NCI-H748 (cell line): ENCODE measurements around the gene IL1A.

ENCODE experiments used
- DNase-seq: peaks from one replicate; lab custom pipeline; 2025; ENCODE audit not compliant: unreplicated experiment; lab: John Stamatoyannopoulos, UW

IL1A gene

GRCh38 chr2:112728029-112728362 lies 56.3 kb downstream of the IL1A start:
- no peak for DNase-seq

GRCh38 chr2:112727276-112728028 lies 56.8 kb downstream of the IL1A start:
- DNase-seq, result no peak

- DNase-seq, result peak; percentile 79
These were observed 57.7 kb downstream of the IL1A start for GRCh38 chr2:112726487-112727190.

GRCh38 chr2:112725545-112726457 lies 58.5 kb downstream of the IL1A start:
- no peak for DNase-seq

DNA sequence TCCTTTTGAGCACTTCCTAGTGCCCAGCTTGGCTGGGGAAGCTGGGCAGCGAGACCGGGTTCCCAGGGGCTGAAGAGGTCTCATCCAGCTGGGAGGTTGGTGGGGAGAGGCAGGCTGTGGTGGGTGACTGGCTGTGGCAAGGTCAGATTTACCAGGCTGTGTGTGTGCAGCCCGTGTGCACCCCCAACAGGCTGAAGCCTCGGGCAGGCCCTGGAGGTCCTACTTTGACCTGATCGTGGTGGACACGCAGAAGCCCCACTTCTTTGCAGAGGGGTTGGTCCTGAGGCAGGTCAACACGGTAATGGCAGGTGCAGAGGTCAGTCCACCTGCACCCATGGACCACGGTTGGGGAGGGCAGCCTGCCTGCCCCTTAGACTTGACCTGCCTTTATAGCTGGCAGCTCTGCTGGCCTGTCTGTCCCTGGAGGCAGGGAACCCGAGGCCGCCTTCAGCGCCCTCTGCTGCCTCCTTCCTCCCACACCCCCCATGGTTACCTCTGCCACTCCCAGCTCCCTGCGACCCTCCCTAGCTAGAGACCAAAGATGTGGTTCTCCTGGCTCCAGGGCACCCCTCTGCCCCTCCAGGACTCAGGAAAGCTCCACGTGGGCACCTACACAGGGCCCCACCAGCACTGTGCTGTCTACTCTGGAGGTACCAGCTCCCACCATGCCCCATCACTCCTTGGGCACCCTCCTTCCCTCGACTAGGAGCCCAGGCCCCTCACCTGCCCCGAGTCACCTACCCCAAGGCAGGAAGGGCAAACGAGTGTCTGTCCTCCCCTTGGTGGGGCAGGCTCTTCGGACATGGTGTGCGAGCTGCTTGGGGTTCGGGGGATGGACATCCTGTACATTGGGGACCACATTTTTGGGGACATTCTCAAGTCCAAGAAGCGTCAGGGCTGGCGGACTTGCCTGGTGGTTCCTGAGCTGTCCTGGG lies 59.4 kb downstream of the IL1A start:
- DNase-seq, result no peak

DNA sequence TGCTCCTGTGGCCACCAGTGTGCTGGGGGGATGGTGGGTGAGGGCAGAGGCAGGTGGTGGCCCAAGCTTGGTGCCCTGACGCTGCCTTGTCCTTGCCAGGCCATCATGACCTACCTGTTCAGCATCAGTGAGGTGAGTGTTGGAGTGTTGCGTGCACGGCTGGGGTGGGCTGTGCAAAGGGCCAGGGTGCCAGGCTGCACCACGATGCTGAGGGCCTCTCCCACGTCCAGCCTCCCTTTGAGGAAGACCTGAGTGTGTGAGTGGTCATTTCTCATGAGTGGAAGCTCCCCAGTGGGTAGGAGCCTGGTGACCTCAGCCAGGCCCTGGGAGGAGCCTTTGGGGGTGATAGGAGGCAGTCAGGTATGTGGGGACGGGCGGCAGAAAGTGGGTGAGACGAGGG lies 60.3 kb downstream of the IL1A start:
- DNase-seq, result no peak
